ENCODE data around the gene EXD2. TPM values are rescaled to one million over a fixed set of nuclear protein-coding genes. Genes with fewer than 3 reads are reported as not detected.
"Not testable (repeated sequence)": the region's sequence is repeated elsewhere in the genome, so short reads cannot be mapped to it uniquely, and the experiment has no call there.

EXD2 gene
- total RNA-seq, 1 donor from 2014 or later: 16.5 TPM

- Histone ChIP-seq H3K27ac (replicated peaks) (no peak overlapping the region), H3K9me3 (replicated peaks) (no peaks in the 10 kb centered on the region), H3K27me3 (ENCODE audit: low read depth) (no peaks in the 10 kb centered on the region), H3K36me3 (peaks cover 4% of the 10 kb centered on the region), H3K4me3 (no peak overlapping the region), H3K4me1 (no peaks in the 10 kb centered on the region)
- DNase-seq: no peak
- no peak for TF ChIP-seq CTCF (IDR thresholded peaks at IDR 0.05; ENCODE audit: borderline replicate concordance)
- intact Hi-C loops (cut with micrococcal nuclease): no loop called here
These were observed 8.5 kb downstream of the EXD2 start for GRCh38 chr14:69199786-69200185.

GRCh38 chr14:69204753-69205152, 13.5 kb downstream of the EXD2 start:
- DNase-seq: no peak
- Histone ChIP-seq H3K27ac (replicated peaks) (no peak overlapping the region), H3K4me1 (no peaks in the 10 kb centered on the region), H3K36me3 (peaks cover 13% of the 10 kb centered on the region), H3K27me3 (ENCODE audit: low read depth) (no peaks in the 10 kb centered on the region), H3K9me3 (replicated peaks) (no peaks in the 10 kb centered on the region), H3K4me3 (no peak overlapping the region)
- intact Hi-C loops (cut with micrococcal nuclease): no loop called here
- TF ChIP-seq CTCF (IDR thresholded peaks at IDR 0.05; ENCODE audit: borderline replicate concordance): no peak

- H3K27ac ChIP-seq (replicated peaks): no peak overlapping the region
- intact Hi-C loops (cut with micrococcal nuclease): no loop called here
- no peaks in the 10 kb centered on the region for H3K4me1 ChIP-seq
- no peaks in the 10 kb centered on the region for H3K9me3 ChIP-seq (replicated peaks)
- no peak overlapping the region for H3K4me3 ChIP-seq
- no peak for TF ChIP-seq CTCF (IDR thresholded peaks at IDR 0.05; ENCODE audit: borderline replicate concordance)
- no peak for DNase-seq
- peaks cover 41% of the 10 kb centered on the region for H3K36me3 ChIP-seq
- no peaks in the 10 kb centered on the region for H3K27me3 ChIP-seq (ENCODE audit: low read depth)
These were observed 16.2 kb downstream of the EXD2 start for GRCh38 chr14:69207435-69208041.

- intact Hi-C loops (cut with micrococcal nuclease): no loop called here
- TF ChIP-seq CTCF (IDR thresholded peaks at IDR 0.05; ENCODE audit: borderline replicate concordance): no peak
- Histone ChIP-seq H3K36me3 (peaks cover 50% of the 10 kb centered on the region), H3K4me1 (no peaks in the 10 kb centered on the region), H3K9me3 (replicated peaks) (no peaks in the 10 kb centered on the region), H3K27ac (replicated peaks) (no peak overlapping the region), H3K27me3 (ENCODE audit: low read depth) (no peaks in the 10 kb centered on the region), H3K4me3 (no peak overlapping the region)
- no peak for DNase-seq
These were observed 17.4 kb downstream of the EXD2 start for GRCh38 chr14:69208666-69209065.

GRCh38 chr14:69214393-69214792, 23.1 kb downstream of the EXD2 start:
- peaks cover 51% of the 10 kb centered on the region for H3K36me3 ChIP-seq
- TF ChIP-seq CTCF (IDR thresholded peaks at IDR 0.05; ENCODE audit: borderline replicate concordance): no peak
- intact Hi-C loops (cut with micrococcal nuclease): no loop called here
- H3K9me3 ChIP-seq (replicated peaks): no peaks in the 10 kb centered on the region
- no peak for DNase-seq
- H3K4me3 ChIP-seq: no peak overlapping the region
- H3K27ac ChIP-seq (replicated peaks): no peak overlapping the region
- no peaks in the 10 kb centered on the region for H3K27me3 ChIP-seq (ENCODE audit: low read depth)
- no peaks in the 10 kb centered on the region for H3K4me1 ChIP-seq

GRCh38 chr14:69217663-69218062, 26.4 kb downstream of the EXD2 start:
- H3K4me1 ChIP-seq; H3K4me3 ChIP-seq; H3K27me3 ChIP-seq (ENCODE audit: low read depth); intact Hi-C loops (cut with micrococcal nuclease); H3K9me3 ChIP-seq (replicated peaks); H3K27ac ChIP-seq (replicated peaks); DNase-seq: not testable (repeated sequence)
- H3K36me3 ChIP-seq: peaks cover 18% of the 10 kb centered on the region

All from left ventricle myocardium inferior (tissue), 1 donor.